Endothelial cell (in vitro differentiated cells): ENCODE measurements around the gene LHFPL3. TPM values are rescaled to one million over a fixed set of nuclear protein-coding genes. Genes with fewer than 3 reads are reported as not detected.

Experiments
- DNase-seq: peaks from one replicate; pipeline ENCODE4 v3.0.0; 2021; ENCODE audit warnings: low spot score
- H3K27ac Mint-ChIP-seq: one replicate; pipeline ENCODE4 v1.8.0; 2021; ENCODE audit warnings: mixed read lengths, inconsistent platforms; ENCODE audit not compliant: unreplicated experiment
- H3K27me3 Mint-ChIP-seq: one replicate; pipeline ENCODE4 v1.8.0; 2021; ENCODE audit warnings: mild to moderate bottlenecking, moderate library complexity, mixed read lengths, inconsistent platforms; ENCODE audit not compliant: unreplicated experiment
- H3K36me3 Mint-ChIP-seq: one replicate; pipeline ENCODE4 v1.8.0; 2021; ENCODE audit warnings: mild to moderate bottlenecking, low read depth, mixed read lengths, inconsistent platforms; ENCODE audit not compliant: unreplicated experiment
- H3K4me1 Mint-ChIP-seq: one replicate; pipeline ENCODE4 v1.8.0; 2021; ENCODE audit warnings: mild to moderate bottlenecking, mixed read lengths, inconsistent platforms; ENCODE audit not compliant: unreplicated experiment
- H3K4me3 Mint-ChIP-seq: one replicate; pipeline ENCODE4 v1.8.0; 2021; ENCODE audit warnings: mild to moderate bottlenecking, mixed read lengths, inconsistent platforms; ENCODE audit not compliant: unreplicated experiment
- H3K9me3 Mint-ChIP-seq: one replicate; pipeline ENCODE4 v1.8.0; 2021; ENCODE audit warnings: mixed read lengths, inconsistent platforms; ENCODE audit not compliant: unreplicated experiment
- total RNA-seq: library from RNA; stranded (reverse); fragmentation: NEBNext Ultra II Directional; extraction: Animal tissue kit (Norgen Biotek cat#: 25700); gene quantifications from one replicate; pipeline ENCODE4 v1.2.1, GENCODE V29; 2021; ENCODE audit not compliant: unreplicated experiment
- TF ChIP-seq, protein P1 (sequence below): fragments of 200-600 bp; sonication (generic); IDR thresholded peaks from one replicate; pipeline ENCODE4 v1.5.0; 2021; ENCODE audit warnings: antibody characterized with exemption; ENCODE audit not compliant: unreplicated experiment

LHFPL3 gene
- total RNA-seq, 1 donor from 2014 or later = not detected

DNA sequence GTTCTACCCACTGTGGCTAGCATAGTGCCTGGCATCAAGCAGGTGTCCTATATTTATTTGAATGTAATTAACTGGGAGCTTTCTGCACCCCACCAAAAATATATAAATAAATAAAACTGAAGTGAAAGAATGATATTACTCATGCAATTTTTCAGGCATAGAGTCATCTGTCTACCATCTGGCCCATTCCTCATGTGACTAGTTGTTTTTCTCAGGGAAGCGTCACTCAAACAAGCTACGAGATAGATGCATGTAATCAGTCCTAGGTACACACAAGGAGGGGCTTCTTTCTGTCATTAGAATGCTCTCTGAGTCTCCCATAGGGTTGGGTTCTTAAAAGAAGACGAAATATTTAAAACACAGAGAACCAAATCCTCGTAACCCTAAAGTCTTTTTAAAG lies 430.1 kb downstream of the LHFPL3 start:
- H3K27ac Mint-ChIP-seq = no peak overlapping the region
- H3K4me3 Mint-ChIP-seq = no peak overlapping the region
- H3K9me3 Mint-ChIP-seq = no peaks in the 10 kb centered on the region
- H3K36me3 Mint-ChIP-seq = no peaks in the 10 kb centered on the region
- no peaks in the 10 kb centered on the region for H3K27me3 Mint-ChIP-seq
- TF ChIP-seq, protein P1, sequence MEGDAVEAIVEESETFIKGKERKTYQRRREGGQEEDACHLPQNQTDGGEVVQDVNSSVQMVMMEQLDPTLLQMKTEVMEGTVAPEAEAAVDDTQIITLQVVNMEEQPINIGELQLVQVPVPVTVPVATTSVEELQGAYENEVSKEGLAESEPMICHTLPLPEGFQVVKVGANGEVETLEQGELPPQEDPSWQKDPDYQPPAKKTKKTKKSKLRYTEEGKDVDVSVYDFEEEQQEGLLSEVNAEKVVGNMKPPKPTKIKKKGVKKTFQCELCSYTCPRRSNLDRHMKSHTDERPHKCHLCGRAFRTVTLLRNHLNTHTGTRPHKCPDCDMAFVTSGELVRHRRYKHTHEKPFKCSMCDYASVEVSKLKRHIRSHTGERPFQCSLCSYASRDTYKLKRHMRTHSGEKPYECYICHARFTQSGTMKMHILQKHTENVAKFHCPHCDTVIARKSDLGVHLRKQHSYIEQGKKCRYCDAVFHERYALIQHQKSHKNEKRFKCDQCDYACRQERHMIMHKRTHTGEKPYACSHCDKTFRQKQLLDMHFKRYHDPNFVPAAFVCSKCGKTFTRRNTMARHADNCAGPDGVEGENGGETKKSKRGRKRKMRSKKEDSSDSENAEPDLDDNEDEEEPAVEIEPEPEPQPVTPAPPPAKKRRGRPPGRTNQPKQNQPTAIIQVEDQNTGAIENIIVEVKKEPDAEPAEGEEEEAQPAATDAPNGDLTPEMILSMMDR = no peak
- DNase-seq = no peak
- H3K4me1 Mint-ChIP-seq = no peaks in the 10 kb centered on the region

DNA sequence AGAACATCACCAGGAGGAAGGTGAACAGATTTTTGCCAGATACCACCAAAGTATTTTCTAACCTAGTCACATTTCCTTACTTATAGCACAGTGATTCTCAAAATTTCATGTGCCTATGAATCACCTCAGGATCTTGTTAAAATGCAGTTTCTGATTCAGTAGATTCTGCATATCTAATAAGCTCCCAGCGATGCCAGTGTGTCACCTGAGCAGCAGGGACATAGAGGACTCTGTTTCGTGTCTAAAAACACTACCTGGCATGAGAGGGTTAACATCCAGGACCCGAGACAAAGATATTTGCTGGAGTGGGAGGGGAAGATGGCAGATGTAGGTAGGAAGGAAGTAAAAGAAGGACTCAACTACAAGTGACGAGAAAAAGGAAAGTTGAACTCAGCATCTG lies 433.5 kb downstream of the LHFPL3 start:
- Mint-ChIP-seq H3K36me3 (no peaks in the 10 kb centered on the region), H3K27ac (no peak overlapping the region), H3K27me3 (no peaks in the 10 kb centered on the region), H3K4me3 (no peak overlapping the region), H3K4me1 (no peaks in the 10 kb centered on the region), H3K9me3 (no peaks in the 10 kb centered on the region)
- TF ChIP-seq, protein P1 = no peak
- no peak for DNase-seq

DNA sequence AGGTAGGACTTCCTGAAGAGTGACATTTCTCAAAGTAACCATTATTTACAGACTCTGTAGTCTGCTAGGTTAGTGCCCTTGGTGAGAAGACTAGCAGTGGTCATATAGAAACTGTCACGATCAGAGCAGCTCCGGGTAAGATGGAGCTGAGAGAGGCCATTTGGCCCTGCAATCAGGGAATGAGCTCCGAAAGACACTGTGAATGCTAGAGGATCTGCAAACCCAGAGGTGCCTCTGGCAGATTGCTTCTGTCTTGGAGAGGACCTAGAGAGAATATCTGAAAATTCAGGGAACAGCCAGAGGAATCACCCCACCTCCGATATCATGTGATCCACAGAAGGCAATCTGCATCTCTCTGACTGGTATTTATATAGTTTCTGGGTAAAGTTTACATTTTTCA lies 438.7 kb downstream of the LHFPL3 start:
- Mint-ChIP-seq H3K27ac (no peak overlapping the region), H3K4me1 (no peaks in the 10 kb centered on the region), H3K4me3 (no peak overlapping the region), H3K27me3 (no peaks in the 10 kb centered on the region), H3K36me3 (no peaks in the 10 kb centered on the region), H3K9me3 (no peaks in the 10 kb centered on the region)
- TF ChIP-seq, protein P1 = no peak
- no peak for DNase-seq

DNA sequence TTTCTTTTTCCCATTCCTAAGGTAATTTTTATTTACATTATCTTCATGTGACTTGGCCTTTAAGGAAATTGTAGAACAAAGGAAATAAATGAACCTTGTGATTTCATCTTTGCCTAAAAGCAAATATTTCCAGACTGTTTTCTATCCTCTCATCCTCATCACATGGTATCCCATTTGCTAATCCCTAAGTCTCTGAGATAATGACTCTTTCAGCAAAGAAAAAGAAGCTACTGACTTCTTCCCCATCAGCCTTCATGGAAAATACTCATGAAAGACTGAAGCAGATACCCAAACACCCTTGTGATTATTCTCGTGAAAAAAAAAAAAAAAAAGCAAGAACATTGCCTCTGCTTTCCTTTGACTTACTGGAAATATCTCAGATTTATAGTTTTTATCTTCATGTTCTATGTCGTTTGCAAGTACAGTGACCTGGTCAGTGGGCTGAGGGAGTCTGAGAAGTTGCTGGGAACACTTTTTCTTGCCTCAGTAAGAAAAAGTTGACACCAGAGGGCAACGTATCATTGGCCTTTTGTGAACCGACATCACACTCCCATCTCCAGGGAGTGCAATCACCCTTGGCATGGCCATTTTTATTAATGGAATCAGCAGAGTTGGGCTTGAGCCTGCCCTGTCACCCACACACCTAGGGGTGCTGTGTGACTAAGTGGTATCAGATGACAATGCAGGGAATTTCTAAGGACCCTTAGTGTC lies 439.6 kb downstream of the LHFPL3 start:
- no peaks in the 10 kb centered on the region for H3K9me3 Mint-ChIP-seq
- DNase-seq = no peak
- no peaks in the 10 kb centered on the region for H3K4me1 Mint-ChIP-seq
- TF ChIP-seq, protein P1 = no peak
- no peaks in the 10 kb centered on the region for H3K36me3 Mint-ChIP-seq
- no peaks in the 10 kb centered on the region for H3K27me3 Mint-ChIP-seq
- H3K27ac Mint-ChIP-seq = no peak overlapping the region
- no peak overlapping the region for H3K4me3 Mint-ChIP-seq
